Sigmoid colon (tissue), 7 donors: Measurements from ENCODE around the gene MED20. TPM values are rescaled to one million over a fixed set of nuclear protein-coding genes. Genes with fewer than 3 reads are reported as not detected.

Experiments used
- DNase-seq: peaks from one replicate; pipeline ENCODE4 v3.0.0-alpha.2; 2019
- H3K27ac ChIP-seq, 4 donors: fragments of 200-600 bp; sonication (generic); one replicate each; pipeline ENCODE4 v1.5.1; 2016 to 2019; ENCODE audit warnings: mild to moderate bottlenecking in 1 of 4
- H3K27me3 ChIP-seq, 3 donors: fragments of 200-600 bp; sonication (generic); one replicate each; pipeline ENCODE4 v1.5.1; 2019; ENCODE audit warnings: mild to moderate bottlenecking in 1 of 3
- H3K36me3 ChIP-seq, 4 donors: fragments of 200-600 bp; sonication (generic); one replicate each; pipeline ENCODE4 v1.5.1; 2016 to 2019
- H3K4me1 ChIP-seq, 4 donors: fragments of 200-600 bp; sonication (generic); one replicate each; pipeline ENCODE4 v1.5.1; 2017 to 2019
- H3K4me3 ChIP-seq, 4 donors: fragments of 200-600 bp; sonication (generic); one replicate each; pipeline ENCODE4 v1.5.1; 2017 to 2019; ENCODE audit warnings: mild to moderate bottlenecking in 2 of 4, moderate library complexity in 1 of 4
- H3K9me3 ChIP-seq, 4 donors: fragments of 200-600 bp in 3 of 4; sonication (generic) in 3 of 4; one replicate each; pipeline versions ENCODE4 v1.5.1 to v1.6.1; 2013 to 2019
- EP300 ChIP-seq, 4 donors: sonication (generic); formaldehyde crosslinking; IDR thresholded peaks; one replicate each; pipeline ENCODE4 v1.6.1; 2017; ENCODE audit warnings: antibody characterized with exemption in 4 of 4
- POLR2A ChIP-seq, 2 donors: fragments of 450-650 bp; IDR thresholded peaks; one replicate each; pipeline ENCODE4 v1.6.1; 2016; ENCODE audit warnings: antibody characterized with exemption in 2 of 2, mild to moderate bottlenecking in 2 of 2, moderate library complexity in 2 of 2
- POLR2AphosphoS5 ChIP-seq, 4 donors: sonication (generic); formaldehyde crosslinking; IDR thresholded peaks; one replicate each; pipeline ENCODE4 v1.6.1; 2017; ENCODE audit warnings: antibody characterized with exemption in 4 of 4
- whole genome bisulfite sequencing, 2 donors: extraction: QIAGEN DNeasy Blood & Tissue Kit; methylation state at CpG; one replicate each; pipeline ENCODE4 v1.1.7; 2013; 5-methylcytosine and 5-hydroxymethylcytosine counted together
- intact Hi-C: fragments of 100-400 bp; cut with DNase I; formaldehyde crosslinking; loops from one replicate; pipeline ENCODE4 v1.15.1; 2023
- polyA plus RNA-seq, 3 donors: library from polyadenylated mRNA; stranded (reverse); fragments of 200-250 nt; gene quantifications; one replicate each; pipeline ENCODE4 v1.2.3, GENCODE V29; 2013
- total RNA-seq, 4 donors: library from RNA; depleted of rRNA; stranded (reverse); fragments of >200 nt; gene quantifications; one replicate each; pipeline ENCODE4 v1.1.0, GENCODE V29; 2016
- TF ChIP-seq, protein P1 (sequence below), 4 experiments: fragments of 450-650 bp in 3 of 4; fragments of 200-600 bp in 1 of 4; IDR thresholded peaks; one replicate each; pipeline ENCODE4 v1.5.1; 2016 to 2019; ENCODE audit warnings: antibody characterized with exemption in 4 of 4, mild to moderate bottlenecking in 3 of 4, moderate library complexity in 2 of 4
- donor health status: healthy with polysubstance abuse.
- donor health status: Bipolar disorder and iron deficiency.
- donor health status: healthy.

MED20 gene
- total and polyA plus RNA-seq, 7 donors, result 7.8 to 15.5 (median 13.6) TPM

DNA sequence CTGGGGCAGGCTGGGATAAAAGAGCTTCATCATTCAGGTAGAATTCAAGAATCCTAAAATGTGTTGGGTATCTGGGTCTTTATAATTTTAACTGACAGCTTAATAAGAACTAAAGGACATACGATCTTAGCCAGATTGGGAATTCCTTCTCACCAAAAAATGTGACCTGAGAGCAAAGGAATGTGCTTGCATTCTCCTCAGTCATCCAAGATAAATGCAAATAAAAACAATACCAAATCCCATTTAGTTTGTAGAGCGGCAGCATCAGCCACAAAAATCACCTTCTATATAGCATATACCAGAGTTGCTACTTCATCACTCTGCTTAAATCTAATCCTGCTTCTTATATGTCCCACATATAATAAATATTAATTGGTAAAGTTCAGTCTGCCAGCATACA lies 42.7 kb downstream of the MED20 start:
- Histone ChIP-seq H3K27ac (no peak overlapping the region), H3K4me3 (no peak overlapping the region), H3K27me3 (no peaks in the 10 kb centered on the region), H3K4me1 (no peaks in the 10 kb centered on the region), H3K9me3 (no peaks in the 10 kb centered on the region), H3K36me3 (no peaks in the 10 kb centered on the region)
- DNase-seq, result no peak
- 95 to 96% methylated on average over 2 of the region's 2 CpGs for WGBS, 2 donors
- TF ChIP-seq, protein P1, sequence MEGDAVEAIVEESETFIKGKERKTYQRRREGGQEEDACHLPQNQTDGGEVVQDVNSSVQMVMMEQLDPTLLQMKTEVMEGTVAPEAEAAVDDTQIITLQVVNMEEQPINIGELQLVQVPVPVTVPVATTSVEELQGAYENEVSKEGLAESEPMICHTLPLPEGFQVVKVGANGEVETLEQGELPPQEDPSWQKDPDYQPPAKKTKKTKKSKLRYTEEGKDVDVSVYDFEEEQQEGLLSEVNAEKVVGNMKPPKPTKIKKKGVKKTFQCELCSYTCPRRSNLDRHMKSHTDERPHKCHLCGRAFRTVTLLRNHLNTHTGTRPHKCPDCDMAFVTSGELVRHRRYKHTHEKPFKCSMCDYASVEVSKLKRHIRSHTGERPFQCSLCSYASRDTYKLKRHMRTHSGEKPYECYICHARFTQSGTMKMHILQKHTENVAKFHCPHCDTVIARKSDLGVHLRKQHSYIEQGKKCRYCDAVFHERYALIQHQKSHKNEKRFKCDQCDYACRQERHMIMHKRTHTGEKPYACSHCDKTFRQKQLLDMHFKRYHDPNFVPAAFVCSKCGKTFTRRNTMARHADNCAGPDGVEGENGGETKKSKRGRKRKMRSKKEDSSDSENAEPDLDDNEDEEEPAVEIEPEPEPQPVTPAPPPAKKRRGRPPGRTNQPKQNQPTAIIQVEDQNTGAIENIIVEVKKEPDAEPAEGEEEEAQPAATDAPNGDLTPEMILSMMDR (IDR thresholded peaks at IDR 0.05), result no peak
- TF ChIP-seq POLR2AphosphoS5 (IDR thresholded peaks at IDR 0.05) (no peak), POLR2A (IDR thresholded peaks at IDR 0.05) (no peak), EP300 (IDR thresholded peaks at IDR 0.05) (no peak)
- intact Hi-C loops, result no loop called here

DNA sequence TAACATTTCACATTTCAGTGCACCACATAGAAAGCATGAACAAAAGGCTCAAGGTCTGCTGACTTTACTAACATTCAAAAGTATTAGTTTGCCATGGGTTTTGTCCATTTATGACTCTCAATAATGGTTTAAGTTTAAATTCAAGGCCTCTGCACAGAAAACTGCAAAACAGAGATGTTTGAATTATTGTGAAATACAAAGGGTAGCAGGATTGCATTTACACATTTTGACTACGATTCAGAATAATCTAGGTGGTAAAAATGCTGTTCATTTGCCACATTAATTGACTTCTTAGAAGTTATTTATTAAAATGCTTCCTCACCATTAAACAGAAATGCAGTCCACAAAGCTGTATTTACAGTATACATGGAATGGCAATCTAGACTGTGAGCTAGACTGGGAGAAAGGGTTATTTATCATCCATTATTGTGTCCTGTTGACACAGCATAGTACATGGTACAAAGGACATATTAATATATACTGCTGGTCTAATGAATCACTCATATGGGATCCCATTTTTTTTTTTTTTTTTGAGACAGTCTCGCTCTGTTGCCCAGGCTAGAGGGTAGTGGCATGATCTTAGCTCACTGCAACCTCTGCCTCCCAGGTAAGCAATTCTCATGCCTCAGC lies 43.8 kb downstream of the MED20 start:
- no peak for DNase-seq
- Histone ChIP-seq H3K27ac (no peak overlapping the region), H3K36me3 (no peaks in the 10 kb centered on the region), H3K27me3 (no peaks in the 10 kb centered on the region), H3K4me1 (no peaks in the 10 kb centered on the region), H3K9me3 (no peaks in the 10 kb centered on the region), H3K4me3 (no peak overlapping the region)
- TF ChIP-seq POLR2AphosphoS5 (IDR thresholded peaks at IDR 0.05), result no peak
- no peak for TF ChIP-seq POLR2A (IDR thresholded peaks at IDR 0.05)
- TF ChIP-seq EP300 (IDR thresholded peaks at IDR 0.05), result no peak
- TF ChIP-seq, protein P1 (IDR thresholded peaks at IDR 0.05), result no peak
- intact Hi-C loops, result no loop called here
- 96 to 97% methylated on average over 2 of the region's 2 CpGs for WGBS, 2 donors

DNA sequence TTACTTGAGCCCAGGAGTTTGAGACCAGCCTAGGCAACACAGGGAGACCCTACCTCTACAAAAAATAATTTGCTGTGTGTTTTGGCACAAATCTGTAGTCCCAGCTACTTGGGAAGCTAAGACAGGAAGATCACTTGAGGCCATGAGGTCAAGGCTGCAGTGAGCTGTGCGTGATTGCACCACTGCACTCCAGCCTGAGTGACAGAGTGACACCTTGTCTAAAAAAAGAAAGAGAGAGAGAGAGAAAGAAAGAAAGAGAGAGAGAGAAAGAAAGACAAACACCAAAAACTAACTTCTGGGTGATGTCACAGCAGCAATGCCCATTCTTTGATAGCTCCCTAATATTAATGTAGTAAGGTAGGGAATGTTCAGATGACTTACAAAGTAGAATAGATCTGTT lies 46.2 kb downstream of the MED20 start:
- intact Hi-C loops, result no loop called here
- no peaks in the 10 kb centered on the region for H3K27me3 ChIP-seq
- H3K4me1 ChIP-seq, result no peaks in the 10 kb centered on the region
- 91 to 93% methylated on average over 1 of the region's 1 CpG for WGBS, 2 donors
- H3K9me3 ChIP-seq, result no peaks in the 10 kb centered on the region
- no peak for DNase-seq
- no peak overlapping the region for H3K27ac ChIP-seq
- TF ChIP-seq POLR2A (IDR thresholded peaks at IDR 0.05), result no peak
- TF ChIP-seq POLR2AphosphoS5 (IDR thresholded peaks at IDR 0.05), result no peak
- no peak for TF ChIP-seq EP300 (IDR thresholded peaks at IDR 0.05)
- TF ChIP-seq, protein P1 (IDR thresholded peaks at IDR 0.05), result no peak
- H3K36me3 ChIP-seq, result no peaks in the 10 kb centered on the region
- H3K4me3 ChIP-seq, result no peak overlapping the region

DNA sequence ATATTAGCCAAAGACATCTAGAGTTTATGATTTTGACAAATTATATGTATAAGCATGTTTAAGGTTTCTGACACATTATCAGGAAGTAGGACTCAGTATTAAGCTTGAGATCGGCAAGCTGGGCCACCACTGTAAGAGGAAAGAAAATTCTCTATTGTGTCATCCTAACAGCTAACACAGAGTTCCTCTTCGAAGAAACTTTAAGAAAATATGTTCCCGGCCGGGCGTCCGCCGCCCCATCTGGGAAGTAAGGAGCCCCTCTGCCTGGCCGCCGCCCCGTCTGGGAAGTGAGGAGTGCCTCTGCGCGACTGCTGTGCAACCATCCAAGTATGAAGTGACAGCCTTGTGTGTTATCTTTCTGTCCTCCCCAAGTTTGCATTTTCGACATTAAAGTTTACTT lies 48.8 kb downstream of the MED20 start:
- H3K27ac ChIP-seq, result no peak overlapping the region
- TF ChIP-seq, protein P1 (IDR thresholded peaks at IDR 0.05), result no peak
- no peak for TF ChIP-seq POLR2AphosphoS5 (IDR thresholded peaks at IDR 0.05)
- no peak for TF ChIP-seq EP300 (IDR thresholded peaks at IDR 0.05)
- TF ChIP-seq POLR2A (IDR thresholded peaks at IDR 0.05), result no peak
- intact Hi-C loops, result no loop called here
- 93 to 96% methylated on average over 13 of the region's 13 CpGs for WGBS, 2 donors
- no peaks in the 10 kb centered on the region for H3K36me3 ChIP-seq
- DNase-seq, result no peak
- H3K27me3 ChIP-seq, result no peaks in the 10 kb centered on the region
- no peak overlapping the region for H3K4me3 ChIP-seq
- no peaks in the 10 kb centered on the region for H3K9me3 ChIP-seq
- H3K4me1 ChIP-seq, result no peaks in the 10 kb centered on the region

DNA sequence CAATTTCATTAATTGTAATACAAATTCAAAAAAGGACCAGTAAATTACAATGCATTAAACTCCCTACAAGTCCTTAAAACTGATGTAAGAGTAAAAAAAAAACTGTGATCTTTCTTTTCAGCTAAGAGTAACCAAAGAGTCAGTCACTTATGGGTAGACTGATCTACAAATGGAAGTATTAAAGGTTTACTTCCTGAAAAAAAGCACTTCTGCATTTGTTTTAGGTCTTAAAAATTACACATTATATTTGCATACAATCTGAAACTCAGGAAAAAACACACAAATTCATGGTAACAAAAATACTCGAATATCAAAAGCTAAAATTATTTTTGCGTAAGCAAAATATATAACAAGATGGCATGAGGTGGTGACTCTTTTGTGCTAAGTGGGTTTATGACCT lies 49.2 kb downstream of the MED20 start:
- no peak for DNase-seq
- no peaks in the 10 kb centered on the region for H3K27me3 ChIP-seq
- TF ChIP-seq POLR2A (IDR thresholded peaks at IDR 0.05) (no peak), EP300 (IDR thresholded peaks at IDR 0.05) (no peak), POLR2AphosphoS5 (IDR thresholded peaks at IDR 0.05) (no peak)
- TF ChIP-seq, protein P1 (IDR thresholded peaks at IDR 0.05), result no peak
- no peaks in the 10 kb centered on the region for H3K36me3 ChIP-seq
- H3K9me3 ChIP-seq, result no peaks in the 10 kb centered on the region
- WGBS, 2 donors, result 88 to 96% methylated on average over 2 of the region's 2 CpGs
- H3K27ac ChIP-seq, result no peak overlapping the region
- no peaks in the 10 kb centered on the region for H3K4me1 ChIP-seq
- no peak overlapping the region for H3K4me3 ChIP-seq
- intact Hi-C loops, result no loop called here
